Loucy (cell line): Measurements from ENCODE around the gene COL26A1.

Experiments
- CTCF ChIP-seq: fragments of 200-600 bp; sonication (generic); conservative IDR thresholded peaks from 2 replicates; pipeline ENCODE4 v1.5.1; 2014; ENCODE audit warnings: mild to moderate bottlenecking, antibody characterized with exemption, low read length
- EZH2phosphoT487 ChIP-seq: fragments of 200-600 bp; IDR thresholded peaks from 2 replicates; pipeline ENCODE4 v1.6.1; 2018; ENCODE audit warnings: antibody characterized with exemption, mild to moderate bottlenecking, moderate library complexity, borderline replicate concordance

- no peak for TF ChIP-seq EZH2phosphoT487
- no peak for TF ChIP-seq CTCF
Observed at GRCh38 chr7:101549734-101550133, 187.1 kb downstream of the COL26A1 start.
